Measurements from ENCODE around the gene ABLIM1. TPM values are rescaled to one million over a fixed set of nuclear protein-coding genes. Genes with fewer than 3 reads are reported as not detected.

Gene ABLIM1
- total and polyA plus RNA-seq, 2 of the 4 experiments (the other 2 are of a cell fraction) = 7.7 to 9.9 TPM

GRCh38 chr10:114495303-114495702 is 162.8 kb downstream of the ABLIM1 start:
- DNase-seq = no peak
- no peaks in the 10 kb centered on the region for H3K4me1 ChIP-seq (ENCODE audit: control insufficient read depth, insufficient read depth, low read length)
- no peak overlapping the region for H4K91ac ChIP-seq (ENCODE audit: insufficient read depth, low read depth, low read length)
- no peak overlapping the region for H2BK120ac ChIP-seq (ENCODE audit: low read depth, low read length)
- no peak overlapping the region for H2BK15ac ChIP-seq (ENCODE audit: low read depth, low read length)
- H3K14ac ChIP-seq (replicated peaks; ENCODE audit: low read depth, low read length) = no peak overlapping the region
- no peak overlapping the region for H3K9ac ChIP-seq (ENCODE audit: low read depth, low read length)
- dilution Hi-C loops (cut with HindIII; ENCODE audit: low sequenced_read_pairs, unreplicated experiment) (no loop called here), in situ Hi-C loops (cut with MboI; ENCODE audit: low sequenced_read_pairs) (no loop called here), intact Hi-C loops (cut with micrococcal nuclease) (no loop called here)
- no peak for TF ChIP-seq MAFK (IDR thresholded peaks at IDR 0.05; ENCODE audit: low read depth, low read length)
- no peak for TF ChIP-seq RAD21 (IDR thresholded peaks at IDR 0.05; ENCODE audit: low read length)
- TF ChIP-seq NFE2L2 (IDR thresholded peaks at IDR 0.05; ENCODE audit: low read depth, low read length) = no peak
- TF ChIP-seq RCOR1 (IDR thresholded peaks at IDR 0.05; ENCODE audit: insufficient replicate concordance, low read length) = no peak
- no peak for TF ChIP-seq MXI1 (IDR thresholded peaks at IDR 0.05; ENCODE audit: borderline replicate concordance, low read depth, low read length)
- TF ChIP-seq USF2 (IDR thresholded peaks at IDR 0.05; ENCODE audit: low read depth, low read length) = no peak
- no peak for TF ChIP-seq BHLHE40 (IDR thresholded peaks at IDR 0.05; ENCODE audit: low read depth, low read length)
- TF ChIP-seq CHD1 (IDR thresholded peaks at IDR 0.05; ENCODE audit: low read depth, low read length) = no peak
- TF ChIP-seq MAZ (IDR thresholded peaks at IDR 0.05; ENCODE audit: borderline replicate concordance, low read depth, low read length) = no peak
- TF ChIP-seq CEBPB (IDR thresholded peaks at IDR 0.05; ENCODE audit: low read depth, low read length) = no peak
- TF ChIP-seq FOS (IDR thresholded peaks at IDR 0.05; ENCODE audit: low read depth, low read length) = no peak
- TF ChIP-seq CTCF (conservative IDR thresholded peaks at IDR 0.05; ENCODE audit: low read depth, low read length) = no peak
- TF ChIP-seq ELK1 (IDR thresholded peaks at IDR 0.05; ENCODE audit: borderline replicate concordance, low read depth, low read length) = no peak
- TF ChIP-seq RFX5 (IDR thresholded peaks at IDR 0.05; ENCODE audit: low read depth, low read length) = no peak
- BruUV-seq (replicated peaks) = no TSS peak
- no peak overlapping the region for H4K8ac ChIP-seq (ENCODE audit: low read depth in 2 of 2, low read length in 2 of 2)
- H3K27me3 ChIP-seq (ENCODE audit: control insufficient read depth, insufficient read depth, low read length) = peaks cover 8% of the 10 kb centered on the region
- no peaks in the 10 kb centered on the region; the same call in 1 of the 2 replicates for H3K9me1 ChIP-seq (ENCODE audit: insufficient read depth, low read length)
- no peak overlapping the region for H2AK5ac ChIP-seq (ENCODE audit: low read depth, low read length)
- no peak overlapping the region for H3K23ac ChIP-seq (ENCODE audit: low read depth, low read length)
- H3K4me3 ChIP-seq (ENCODE audit: insufficient read depth, low read depth, low read length) = no peak overlapping the region
- no peaks in the 10 kb centered on the region for H3K9me3 ChIP-seq (ENCODE audit: control insufficient read depth, insufficient read depth, low read length)
- POLR2A ChIA-PET (ENCODE audit: unreplicated experiment) = no interaction called here
- CTCF ChIA-PET = no interaction called here
- no peaks in the 10 kb centered on the region for H3K36me3 ChIP-seq (ENCODE audit: control insufficient read depth, insufficient read depth, low read length)
- no peak overlapping the region for H3K27ac ChIP-seq (ENCODE audit: insufficient read depth, low read length)
- H2BK5ac ChIP-seq (ENCODE audit: low read depth, low read length, poor library complexity, severe bottlenecking) = no peak overlapping the region
- H3K4me2 ChIP-seq (ENCODE audit: low read depth, low read length) = no peak overlapping the region
- no peak overlapping the region for H2AK9ac ChIP-seq (replicated peaks; ENCODE audit: low read depth, low read length, poor library complexity)
- no peak for ATAC-seq (ENCODE audit: low read depth)
- H2BK20ac ChIP-seq (ENCODE audit: low read depth, low read length) = no peak overlapping the region
- 83% methylated on average over 1 of the region's 3 CpGs; no CpG with 5 or more reads in 1 of the 2 experiments for WGBS, 2 experiments (ENCODE audit: extremely low coverage in 2 of 2, insufficient read length in 1 of 2)
- no peak overlapping the region for H3K56ac ChIP-seq (ENCODE audit: extremely low read depth, insufficient read depth, low read length)
- H4K5ac ChIP-seq (ENCODE audit: low read depth, low read length) = no peak overlapping the region
- no peaks in the 10 kb centered on the region for H3K79me1 ChIP-seq (ENCODE audit: low read depth in 1 of 2, low read length in 2 of 2)
- H3K4ac ChIP-seq (ENCODE audit: low read depth, low read length) = no peak overlapping the region
- H3K18ac ChIP-seq (ENCODE audit: low read depth, low read length) = no peak overlapping the region
- H4K20me1 ChIP-seq (ENCODE audit: insufficient read depth, low read length) = no peaks in the 10 kb centered on the region
- H2AFZ ChIP-seq (replicated peaks; ENCODE audit: low read length, poor library complexity) = no peak overlapping the region

Measured in IMR-90 (cell line).